HepG2 (cell line): ENCODE data around the gene SDC4. TPM values are rescaled to one million over a fixed set of nuclear protein-coding genes. Genes with fewer than 3 reads are reported as not detected.

Experiments used
- ATF7-NPFF ChIP-seq: sonication (generic); formaldehyde crosslinking; IDR thresholded peaks from 2 replicates; pipeline ENCODE4 v1.8.1; 2023; ENCODE audit warnings: mild to moderate bottlenecking, low read depth, missing genetic modification reagents, moderate library complexity
- DMTF1 ChIP-seq: sonication (generic); formaldehyde crosslinking; IDR thresholded peaks from 2 replicates; pipeline ENCODE4 v1.4.0; 2020; ENCODE audit warnings: mild to moderate bottlenecking, missing genetic modification reagents
- JUNB ChIP-seq: sonication (generic); formaldehyde crosslinking; IDR thresholded peaks from 2 replicates; pipeline ENCODE4 v1.8.0; 2022; ENCODE audit warnings: missing genetic modification reagents, mild to moderate bottlenecking, borderline replicate concordance
- LCORL ChIP-seq, 2 experiments: fragments of 450-650 bp in 1 of 2; sonication (generic) in 1 of 2; formaldehyde crosslinking in 1 of 2; IDR thresholded peaks; 2 replicates each; pipeline versions ENCODE4 v1.5.0 to v1.6.1; 2017 to 2020; ENCODE audit warnings: antibody characterized with exemption in 1 of 2, missing genetic modification reagents in 1 of 2
- MTA3 ChIP-seq: sonication (generic); formaldehyde crosslinking; IDR thresholded peaks from 2 replicates; pipeline ENCODE4 v1.4.0; 2020; ENCODE audit warnings: missing genetic modification reagents
- NCOR1 ChIP-seq: fragments of 200-600 bp; sonication (generic); IDR thresholded peaks from 2 replicates; pipeline ENCODE4 v1.7.0; 2017; ENCODE audit warnings: antibody characterized with exemption, low read length, borderline replicate concordance
- NFE2L2 ChIP-seq: fragments of 150-350 bp; IDR thresholded peaks from 2 replicates; pipeline ENCODE4 v1.6.1; 2014; ENCODE audit warnings: low read length
- PITX1 ChIP-seq: sonication (generic); formaldehyde crosslinking; IDR thresholded peaks from 2 replicates; pipeline ENCODE4 v1.5.1; 2020; ENCODE audit warnings: mild to moderate bottlenecking, missing genetic modification reagents
- RELA ChIP-seq: sonication (generic); formaldehyde crosslinking; IDR thresholded peaks from 2 replicates; pipeline ENCODE4 v1.4.0; 2020; ENCODE audit warnings: missing genetic modification reagents
- SOX5 ChIP-seq: IDR thresholded peaks from 2 replicates; pipeline ENCODE4 v1.6.1; 2016; ENCODE audit warnings: borderline replicate concordance
- SP5 ChIP-seq: IDR thresholded peaks from 2 replicates; pipeline ENCODE4 v1.6.1; 2016; ENCODE audit warnings: low read depth, borderline replicate concordance
- TAF1 ChIP-seq: sonication (generic); formaldehyde crosslinking; IDR thresholded peaks from 2 replicates; pipeline ENCODE4 v1.4.0; 2020; ENCODE audit warnings: missing genetic modification reagents
- TRIM24 ChIP-seq: sonication (generic); formaldehyde crosslinking; IDR thresholded peaks from 2 replicates; pipeline ENCODE4 v1.8.0; 2022; ENCODE audit warnings: mild to moderate bottlenecking, missing genetic modification reagents
- ZBTB10 ChIP-seq: sonication (generic); formaldehyde crosslinking; IDR thresholded peaks from 2 replicates; pipeline ENCODE4 v1.4.0; 2020; ENCODE audit warnings: missing genetic modification reagents, borderline replicate concordance
- ZFP36L1 ChIP-seq: sonication (generic); formaldehyde crosslinking; IDR thresholded peaks from 2 replicates; pipeline ENCODE4 v1.8.0; 2022; ENCODE audit warnings: mild to moderate bottlenecking, missing genetic modification reagents, moderate library complexity
- ZNF260 ChIP-seq: sonication (generic); formaldehyde crosslinking; IDR thresholded peaks from 2 replicates; pipeline ENCODE4 v1.4.0; 2020; ENCODE audit warnings: missing genetic modification reagents, low read depth, mild to moderate bottlenecking, borderline replicate concordance
- ZNF451 ChIP-seq: sonication (generic); formaldehyde crosslinking; IDR thresholded peaks from 2 replicates; pipeline ENCODE4 v1.5.0; 2020; ENCODE audit warnings: mild to moderate bottlenecking, missing genetic modification reagents
- polyA plus RNA-seq, 8 experiments: library from polyadenylated mRNA; depleted of rRNA in 3 of 8; stranded (reverse) in 7 of 8; unstranded in 1 of 8; fragments of >200 nt; fragmentation: Illumina TruSeq in 4 of 8; extraction: Trizol in 4 of 8; gene quantifications; 2 replicates each; pipeline versions ENCODE4 v1.2.1 to v1.2.3, GENCODE V29; 2011 to 2016; ENCODE audit warnings: low read depth in 4 of 8, missing spikeins in 1 of 8, mixed read lengths in 1 of 8; ENCODE audit not compliant: insufficient read depth in 1 of 8
- total RNA-seq, 5 experiments: library from RNA; depleted of rRNA; stranded (reverse); fragments of >200 nt; fragmentation: Illumina TruSeq; extraction: Trizol; gene quantifications; 2 replicates each; pipeline ENCODE4 v1.2.3, GENCODE V29; 2016; ENCODE audit warnings: low read depth in 1 of 5
- TF ChIP-seq, protein P1 (sequence below), 2 experiments: sonication (generic) in 1 of 2; formaldehyde crosslinking in 1 of 2; IDR thresholded peaks; 2 replicates each; pipeline versions ENCODE4 v1.4.0 to v1.6.1; 2016 to 2020; ENCODE audit warnings: borderline replicate concordance in 1 of 2, low read depth in 1 of 2, mild to moderate bottlenecking in 1 of 2, missing genetic modification reagents in 1 of 2
- TF ChIP-seq, protein P2 (sequence below): sonication (generic); formaldehyde crosslinking; conservative IDR thresholded peaks from 2 replicates; pipeline ENCODE4 v1.4.0; 2020; ENCODE audit warnings: missing genetic modification reagents

SDC4 gene
- total and polyA plus RNA-seq, 2 of the 13 experiments (the other 11 are each of a cell fraction or from before 2014, with no cell fraction given) = 49.0 to 65.1 TPM

DNA sequence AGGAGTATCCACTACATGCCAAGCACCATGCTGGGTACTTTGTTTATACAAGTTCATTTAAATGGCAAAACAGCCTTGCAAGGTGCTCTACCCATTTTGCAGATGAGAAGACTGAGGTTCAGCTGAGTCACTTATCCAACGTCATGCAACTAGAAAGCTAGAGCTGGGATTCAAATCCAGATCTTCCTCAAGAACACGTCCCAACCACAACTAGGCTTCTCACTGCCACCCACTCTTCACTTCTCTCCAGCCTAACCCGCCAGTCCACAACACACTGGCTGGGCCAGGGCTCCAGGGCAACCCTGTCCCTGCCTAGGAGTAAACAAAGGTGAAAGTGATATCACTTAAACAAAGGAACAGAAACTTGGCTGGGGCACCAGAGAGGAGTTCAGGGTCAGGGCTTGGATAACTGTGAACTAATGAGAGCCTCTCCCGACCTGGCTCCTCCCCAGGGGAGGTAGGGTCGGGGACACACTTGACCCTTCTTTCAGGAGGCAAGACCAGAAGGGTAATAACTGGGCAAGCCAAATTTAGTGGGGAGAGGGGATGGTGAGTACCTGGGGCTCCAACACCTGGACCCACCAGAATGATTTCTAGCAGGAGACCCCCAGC lies 7.9 kb downstream of the SDC4 start (continued):
- TF ChIP-seq ZBTB10 (no peak), SOX5 (CRISPR knock-in tag) (peak; percentile 93), PITX1 (peak; percentile 82), TAF1 (CRISPR knock-in tag) (0 out of 2 replicates have a peak, but pooled peaks have one; percentile 19), ATF7-NPFF (CRISPR knock-in tag) (no peak), MTA3 (no peak), LCORL (IDR thresholded peaks at IDR 0.05) (no peak), LCORL (CRISPR knock-in tag; IDR thresholded peaks at IDR 0.05) (peak; percentile 80), NFE2L2 (peak; percentile 76), ZNF260 (CRISPR knock-in tag) (no peak), TRIM24 (peak; percentile 47; the same call in 1 of the 2 replicates), JUNB (no peak), DMTF1 (CRISPR knock-in tag) (no peak), NCOR1 (peak; percentile 41; the same call in 1 of the 2 replicates), ZFP36L1 (0 out of 2 replicates have a peak, but pooled peaks have one; percentile 72), SP5 (CRISPR knock-in tag) (peak; percentile 93), ZNF451 (CRISPR knock-in tag) (no peak), RELA (0 out of 2 replicates have a peak, but pooled peaks have one; percentile 51)
- TF ChIP-seq, protein P1, sequence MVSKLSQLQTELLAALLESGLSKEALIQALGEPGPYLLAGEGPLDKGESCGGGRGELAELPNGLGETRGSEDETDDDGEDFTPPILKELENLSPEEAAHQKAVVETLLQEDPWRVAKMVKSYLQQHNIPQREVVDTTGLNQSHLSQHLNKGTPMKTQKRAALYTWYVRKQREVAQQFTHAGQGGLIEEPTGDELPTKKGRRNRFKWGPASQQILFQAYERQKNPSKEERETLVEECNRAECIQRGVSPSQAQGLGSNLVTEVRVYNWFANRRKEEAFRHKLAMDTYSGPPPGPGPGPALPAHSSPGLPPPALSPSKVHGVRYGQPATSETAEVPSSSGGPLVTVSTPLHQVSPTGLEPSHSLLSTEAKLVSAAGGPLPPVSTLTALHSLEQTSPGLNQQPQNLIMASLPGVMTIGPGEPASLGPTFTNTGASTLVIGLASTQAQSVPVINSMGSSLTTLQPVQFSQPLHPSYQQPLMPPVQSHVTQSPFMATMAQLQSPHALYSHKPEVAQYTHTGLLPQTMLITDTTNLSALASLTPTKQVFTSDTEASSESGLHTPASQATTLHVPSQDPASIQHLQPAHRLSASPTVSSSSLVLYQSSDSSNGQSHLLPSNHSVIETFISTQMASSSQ (IDR thresholded peaks at IDR 0.05; ENCODE audit: low read depth) = no peak; the same call in 1 of the 2 replicates
- TF ChIP-seq, protein P1 (CRISPR knock-in tag; IDR thresholded peaks at IDR 0.05; ENCODE audit: borderline replicate concordance) = peak; percentile 47; the same call in 1 of the 2 replicates
- TF ChIP-seq, protein P2, sequence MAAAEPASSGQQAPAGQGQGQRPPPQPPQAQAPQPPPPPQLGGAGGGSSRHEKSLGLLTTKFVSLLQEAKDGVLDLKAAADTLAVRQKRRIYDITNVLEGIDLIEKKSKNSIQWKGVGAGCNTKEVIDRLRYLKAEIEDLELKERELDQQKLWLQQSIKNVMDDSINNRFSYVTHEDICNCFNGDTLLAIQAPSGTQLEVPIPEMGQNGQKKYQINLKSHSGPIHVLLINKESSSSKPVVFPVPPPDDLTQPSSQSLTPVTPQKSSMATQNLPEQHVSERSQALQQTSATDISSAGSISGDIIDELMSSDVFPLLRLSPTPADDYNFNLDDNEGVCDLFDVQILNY (CRISPR knock-in tag) = no peak
